ENCODE measurements around the gene LSM7.

GRCh38 chr19:2303211-2303798, 25.1 kb downstream of the LSM7 start:
- TF ChIP-seq CTCF (IDR thresholded peaks at IDR 0.05) (no peak), EZH2phosphoT487 (IDR thresholded peaks at IDR 0.05) (no peak), EZH2 (IDR thresholded peaks at IDR 0.05) (no peak)
